Astrocyte of the hippocampus (primary cell): ENCODE data around the gene GCK.
"Not testable (repeated sequence)": the region's sequence is repeated elsewhere in the genome, so short reads cannot be mapped to it uniquely, and the experiment has no call there.

Experiments used
- DNase-seq: peaks from one replicate; pipeline ENCODE4 v3.0.0; 2011; ENCODE audit warnings: low read depth, low spot score

GCK gene

GRCh38 chr7:44142028-44142427 is 47.2 kb downstream of the GCK start:
- DNase-seq, result no peak

- DNase-seq, result no peak
Measured at GRCh38 chr7:44141221-44141850, 47.9 kb downstream of the GCK start, which contains the start of gene MYL7. TSS of gene MYL7 (minus strand) at chr7:44141332. CDS start at chr7:44141305, 27 bp downstream.

GRCh38 chr7:44140341-44140740 is 48.9 kb downstream of the GCK start:
- no peak for DNase-seq

- DNase-seq, result no peak
Measured at GRCh38 chr7:44139311-44140010, 49.8 kb downstream of the GCK start.

GRCh38 chr7:44138698-44139097 is 50.5 kb downstream of the GCK start:
- DNase-seq, result no peak

- peak; percentile 39 for DNase-seq
Measured at GRCh38 chr7:44136731-44137130, 52.5 kb downstream of the GCK start.

GRCh38 chr7:44134943-44135628 is 54.2 kb downstream of the GCK start:
- DNase-seq, result peak; percentile 56

GRCh38 chr7:44133295-44133694 is 55.9 kb downstream of the GCK start:
- no peak for DNase-seq

- DNase-seq, result peak; percentile 20
Measured at GRCh38 chr7:44132039-44132438, 57.2 kb downstream of the GCK start.

GRCh38 chr7:44131173-44132029 is 57.8 kb downstream of the GCK start:
- no peak for DNase-seq

- no peak for DNase-seq
Measured at GRCh38 chr7:44128721-44129582, 60.3 kb downstream of the GCK start.

- no peak for DNase-seq
Measured at GRCh38 chr7:44127161-44127560, 62.1 kb downstream of the GCK start.

GRCh38 chr7:44126574-44126973 is 62.7 kb downstream of the GCK start:
- not testable (repeated sequence) for DNase-seq

GRCh38 chr7:44124822-44125202 is 64.4 kb downstream of the GCK start:
- no peak for DNase-seq

- peak; percentile 99 for DNase-seq
Measured at GRCh38 chr7:44123190-44124003, 65.8 kb downstream of the GCK start, which contains the start of gene POLD2. TSS of gene POLD2 (minus strand) at chr7:44123548. CDS start at chr7:44122053, 1,495 bp downstream.

GRCh38 chr7:44122529-44122928 is 66.7 kb downstream of the GCK start:
- DNase-seq, result no peak

- no peak for DNase-seq
Measured at GRCh38 chr7:44121761-44122420, 67.3 kb downstream of the GCK start.

GRCh38 chr7:44120395-44120794 is 68.8 kb downstream of the GCK start:
- DNase-seq, result no peak

- DNase-seq, result no peak
Measured at GRCh38 chr7:44119829-44120380, 69.3 kb downstream of the GCK start.
